ENCODE measurements around the gene OR6C68. TPM values are rescaled to one million over a fixed set of nuclear protein-coding genes. Genes with fewer than 3 reads are reported as not detected.
"Not testable (repeated sequence)": the region's sequence is repeated elsewhere in the genome, so short reads cannot be mapped to it uniquely, and the experiment has no call there.

Gene OR6C68
- total RNA-seq = not detected

- no peak for DNase-seq (ENCODE audit: low spot score)
Observed at GRCh38 chr12:55492078-55492477, at the start of gene OR6C68. Gene OR6C68 (plus strand): TSS chr12:55492378. CDS start chr12:55492378, 0 bp downstream.

- no peak for DNase-seq (ENCODE audit: low spot score)
Observed at GRCh38 chr12:55443776-55444175, 48.4 kb upstream of the OR6C68 start, which contains the start of gene OR6C2. Gene OR6C2 (plus strand): TSS chr12:55444076. CDS start chr12:55452214, 8,138 bp downstream.

- no peak for DNase-seq (ENCODE audit: low spot score)
Observed at GRCh38 chr12:55445357-55445756, 46.8 kb upstream of the OR6C68 start.

GRCh38 chr12:55446326-55446725 is 45.9 kb upstream of the OR6C68 start:
- no peak for DNase-seq (ENCODE audit: low spot score)

GRCh38 chr12:55448825-55449224 is 43.4 kb upstream of the OR6C68 start:
- DNase-seq (ENCODE audit: low spot score) = no peak

GRCh38 chr12:55464926-55465325 is 27.3 kb upstream of the OR6C68 start:
- DNase-seq (ENCODE audit: low spot score) = not testable (repeated sequence)

GRCh38 chr12:55467836-55468235 is 24.3 kb upstream of the OR6C68 start:
- DNase-seq (ENCODE audit: low spot score) = no peak

- no peak for DNase-seq (ENCODE audit: low spot score)
Observed at GRCh38 chr12:55469291-55469690, 22.9 kb upstream of the OR6C68 start.

GRCh38 chr12:55470088-55470829 is 21.9 kb upstream of the OR6C68 start, which contains the start of gene OR6C70:
Gene OR6C70 (minus strand): TSS chr12:55470138. CDS start chr12:55470138, 0 bp downstream.
- DNase-seq (ENCODE audit: low spot score) = no peak

- no peak for DNase-seq (ENCODE audit: low spot score)
Observed at GRCh38 chr12:55472264-55472663, 19.9 kb upstream of the OR6C68 start.

GRCh38 chr12:55479136-55479535 is 13.0 kb upstream of the OR6C68 start:
- DNase-seq (ENCODE audit: low spot score) = not testable (repeated sequence)

- DNase-seq (ENCODE audit: low spot score) = not testable (repeated sequence)
Observed at GRCh38 chr12:55484284-55484683, 7.9 kb upstream of the OR6C68 start.

- no peak for DNase-seq (ENCODE audit: low spot score)
Observed at GRCh38 chr12:55495490-55495889, 3.3 kb downstream of the OR6C68 start.

GRCh38 chr12:55499231-55499630 is 7.1 kb downstream of the OR6C68 start:
- no peak for DNase-seq (ENCODE audit: low spot score)

GRCh38 chr12:55499810-55500252 is 7.7 kb downstream of the OR6C68 start:
- no peak for DNase-seq (ENCODE audit: low spot score)

- no peak for DNase-seq (ENCODE audit: low spot score)
Observed at GRCh38 chr12:55501601-55502000, 9.4 kb downstream of the OR6C68 start.

GRCh38 chr12:55515696-55516095 is 23.5 kb downstream of the OR6C68 start:
- DNase-seq (ENCODE audit: low spot score) = no peak

- no peak for DNase-seq (ENCODE audit: low spot score)
Observed at GRCh38 chr12:55516391-55516790, 24.2 kb downstream of the OR6C68 start.

Other genes starting within 250 kb of the OR6C68 start
- gene OR6C74, start 247.8 kb upstream of the OR6C68 start, total RNA-seq = not detected
- not detected for gene OR6C6, start 195.8 kb upstream of the OR6C68 start, total RNA-seq
- not detected for gene OR6C1, start 178.0 kb upstream of the OR6C68 start, total RNA-seq
- not detected for gene OR6C3, start 161.6 kb upstream of the OR6C68 start, total RNA-seq
- not detected for gene OR6C75, start 129.4 kb upstream of the OR6C68 start, total RNA-seq
- gene OR6C65, start 91.8 kb upstream of the OR6C68 start, total RNA-seq = not detected
- not detected for gene OR6C76, start 66.1 kb upstream of the OR6C68 start, total RNA-seq
- gene OR6C2, start 48.3 kb upstream of the OR6C68 start, total RNA-seq = 1.2 TPM
- gene OR6C70, start 22.2 kb upstream of the OR6C68 start, total RNA-seq = not detected
- gene OR6C4, start 57.2 kb downstream of the OR6C68 start, total RNA-seq = not detected
- not detected for gene OR2AP1, start 80.1 kb downstream of the OR6C68 start, total RNA-seq
- not detected for gene OR10P1, start 144.5 kb downstream of the OR6C68 start, total RNA-seq
- gene ITGA7, start 215.5 kb downstream of the OR6C68 start, total RNA-seq = 99.7 TPM
- gene BLOC1S1, start 223.7 kb downstream of the OR6C68 start, total RNA-seq = 105 TPM
- 5.8 TPM for gene RDH5, start 228.0 kb downstream of the OR6C68 start, total RNA-seq
- gene CD63, start 236.6 kb downstream of the OR6C68 start, total RNA-seq = 905 TPM

Measured in ureter (tissue), 1 donor.